ENCODE measurements around the gene NLGN4Y. TPM values are rescaled to one million over a fixed set of nuclear protein-coding genes. Genes with fewer than 3 reads are reported as not detected.

NLGN4Y gene
- total RNA-seq, 1 donor from 2014 or later, result not detected

- Mint-ChIP-seq H3K4me3 (no peak overlapping the region), H3K4me1 (no peaks in the 10 kb centered on the region), H3K27me3 (ENCODE audit: insufficient read depth, low read depth) (no peaks in the 10 kb centered on the region), H3K27ac (no peak overlapping the region), H3K36me3 (no peaks in the 10 kb centered on the region), H3K9me3 (no peaks in the 10 kb centered on the region)
- no peaks in the 10 kb centered on the region for H3K79me2 ChIP-seq (ENCODE audit: low read depth)
- H3K4me2 ChIP-seq, result no peak overlapping the region
- H3K27me3 ChIP-seq, result no peaks in the 10 kb centered on the region
- H3K4me1 ChIP-seq, result no peaks in the 10 kb centered on the region
- H3F3A ChIP-seq (ENCODE audit: low read depth), result no peaks in the 10 kb centered on the region
- H3K36me3 ChIP-seq, result no peaks in the 10 kb centered on the region
- TF ChIP-seq EZH2phosphoT487 (IDR thresholded peaks at IDR 0.05), result no peak
- no peak for TF ChIP-seq EZH2 (IDR thresholded peaks at IDR 0.05)
- TF ChIP-seq CTCF (IDR thresholded peaks at IDR 0.05), result no peak
- H4K20me1 ChIP-seq (ENCODE audit: low read depth), result no peaks in the 10 kb centered on the region
- H3K9me3 ChIP-seq (ENCODE audit: low read depth), result no peaks in the 10 kb centered on the region
- no peak overlapping the region for H3K27ac ChIP-seq
- no peak overlapping the region for H2AFZ ChIP-seq (replicated peaks)
- H3K9ac ChIP-seq, result no peak overlapping the region
- no peak overlapping the region for H3K4me3 ChIP-seq
- DNase-seq (ENCODE audit: low spot score), result no peak
Measured at GRCh38 chrY:14763600-14763999, 239.3 kb downstream of the NLGN4Y start.

- H3K27ac Mint-ChIP-seq, result no peak overlapping the region
- H3K4me2 ChIP-seq, result no peak overlapping the region
- no peaks in the 10 kb centered on the region for H3K9me3 Mint-ChIP-seq
- no peak for DNase-seq (ENCODE audit: low spot score)
- no peaks in the 10 kb centered on the region for H3K4me1 ChIP-seq
- H3K4me3 ChIP-seq, result no peak overlapping the region
- no peaks in the 10 kb centered on the region for H3K27me3 ChIP-seq
- H3K27ac ChIP-seq, result no peak overlapping the region
- no peak overlapping the region for H3K9ac ChIP-seq
- H3K4me3 Mint-ChIP-seq, result no peak overlapping the region
- no peaks in the 10 kb centered on the region for H3K27me3 Mint-ChIP-seq (ENCODE audit: insufficient read depth, low read depth)
- H3K79me2 ChIP-seq (ENCODE audit: low read depth), result no peaks in the 10 kb centered on the region
- no peaks in the 10 kb centered on the region for H3F3A ChIP-seq (ENCODE audit: low read depth)
- no peaks in the 10 kb centered on the region for H4K20me1 ChIP-seq (ENCODE audit: low read depth)
- no peaks in the 10 kb centered on the region for H3K4me1 Mint-ChIP-seq
- H2AFZ ChIP-seq (replicated peaks), result no peak overlapping the region
- H3K9me3 ChIP-seq (ENCODE audit: low read depth), result no peaks in the 10 kb centered on the region
- H3K36me3 Mint-ChIP-seq, result no peaks in the 10 kb centered on the region
- no peaks in the 10 kb centered on the region for H3K36me3 ChIP-seq
- TF ChIP-seq EZH2 (IDR thresholded peaks at IDR 0.05), result no peak
- no peak for TF ChIP-seq CTCF (IDR thresholded peaks at IDR 0.05)
- TF ChIP-seq EZH2phosphoT487 (IDR thresholded peaks at IDR 0.05), result no peak
Measured at GRCh38 chrY:14778208-14778607, 253.9 kb downstream of the NLGN4Y start.

GRCh38 chrY:14793104-14793503, 268.8 kb downstream of the NLGN4Y start:
- no peaks in the 10 kb centered on the region for H3K27me3 Mint-ChIP-seq (ENCODE audit: insufficient read depth, low read depth)
- no peaks in the 10 kb centered on the region for H3K27me3 ChIP-seq
- no peak for TF ChIP-seq EZH2phosphoT487 (IDR thresholded peaks at IDR 0.05)
- no peak for TF ChIP-seq EZH2 (IDR thresholded peaks at IDR 0.05)
- TF ChIP-seq CTCF (IDR thresholded peaks at IDR 0.05), result no peak
- H3K4me2 ChIP-seq, result no peak overlapping the region
- no peaks in the 10 kb centered on the region for H3K36me3 Mint-ChIP-seq
- H3K36me3 ChIP-seq, result no peaks in the 10 kb centered on the region
- no peaks in the 10 kb centered on the region for H3F3A ChIP-seq (ENCODE audit: low read depth)
- H3K27ac ChIP-seq, result no peak overlapping the region
- no peak overlapping the region for H2AFZ ChIP-seq (replicated peaks)
- no peaks in the 10 kb centered on the region for H3K79me2 ChIP-seq (ENCODE audit: low read depth)
- H3K9ac ChIP-seq, result no peak overlapping the region
- no peak overlapping the region for H3K4me3 Mint-ChIP-seq
- no peak overlapping the region for H3K4me3 ChIP-seq
- no peak overlapping the region for H3K27ac Mint-ChIP-seq
- no peaks in the 10 kb centered on the region for H3K9me3 ChIP-seq (ENCODE audit: low read depth)
- no peak for DNase-seq (ENCODE audit: low spot score)
- no peaks in the 10 kb centered on the region for H4K20me1 ChIP-seq (ENCODE audit: low read depth)
- no peaks in the 10 kb centered on the region for H3K9me3 Mint-ChIP-seq
- no peaks in the 10 kb centered on the region for H3K4me1 Mint-ChIP-seq
- H3K4me1 ChIP-seq, result no peaks in the 10 kb centered on the region

All from neural progenitor cell (in vitro differentiated cells).